ENCODE measurements around the gene TRIM29. TPM values are rescaled to one million over a fixed set of nuclear protein-coding genes. Genes with fewer than 3 reads are reported as not detected.

The TRIM29 gene
- total and polyA plus RNA-seq, 2 of the 4 experiments (the other 2 are of a cell fraction): not detected

- Histone ChIP-seq H4K91ac (ENCODE audit: insufficient read depth, low read depth, low read length) (no peak overlapping the region), H4K5ac (ENCODE audit: low read depth, low read length) (no peak overlapping the region), H3K23ac (ENCODE audit: low read depth, low read length) (no peak overlapping the region), H3K56ac (ENCODE audit: extremely low read depth, insufficient read depth, low read length) (no peak overlapping the region), H2AFZ (replicated peaks; ENCODE audit: low read length, poor library complexity) (no peak overlapping the region), H3K27ac (ENCODE audit: insufficient read depth, low read length) (no peak overlapping the region), H4K8ac (ENCODE audit: low read depth in 2 of 2, low read length in 2 of 2) (no peak overlapping the region), H2BK5ac (ENCODE audit: low read depth, low read length, poor library complexity, severe bottlenecking) (no peak overlapping the region), H2AK5ac (ENCODE audit: low read depth, low read length) (no peak overlapping the region), H3K9me1 (ENCODE audit: insufficient read depth, low read length) (no peaks in the 10 kb centered on the region), H3K18ac (ENCODE audit: low read depth, low read length) (no peak overlapping the region), H3K4ac (ENCODE audit: low read depth, low read length) (no peak overlapping the region), H2BK15ac (ENCODE audit: low read depth, low read length) (no peak overlapping the region), H2BK20ac (ENCODE audit: low read depth, low read length) (no peak overlapping the region), H3K79me1 (ENCODE audit: low read depth in 1 of 2, low read length in 2 of 2) (no peaks in the 10 kb centered on the region), H3K4me1 (ENCODE audit: control insufficient read depth, insufficient read depth, low read length) (no peaks in the 10 kb centered on the region), H3K4me3 (ENCODE audit: insufficient read depth, low read depth, low read length) (no peak overlapping the region), H3K9ac (ENCODE audit: low read depth, low read length) (no peak overlapping the region), H3K27me3 (ENCODE audit: control insufficient read depth, insufficient read depth, low read length) (peaks cover 53% of the 10 kb centered on the region), H2AK9ac (replicated peaks; ENCODE audit: low read depth, low read length, poor library complexity) (no peak overlapping the region), H3K4me2 (ENCODE audit: low read depth, low read length) (no peak overlapping the region), H3K14ac (replicated peaks; ENCODE audit: low read depth, low read length) (no peak overlapping the region), H2BK120ac (ENCODE audit: low read depth, low read length) (no peak overlapping the region), H4K20me1 (ENCODE audit: insufficient read depth, low read length) (no peaks in the 10 kb centered on the region), H3K9me3 (ENCODE audit: control insufficient read depth, insufficient read depth, low read length) (no peaks in the 10 kb centered on the region), H3K36me3 (ENCODE audit: control insufficient read depth, insufficient read depth, low read length) (no peaks in the 10 kb centered on the region)
- TF ChIP-seq POLR2A (IDR thresholded peaks at IDR 0.05; ENCODE audit: low read depth, low read length) (no peak), RCOR1 (IDR thresholded peaks at IDR 0.05; ENCODE audit: insufficient replicate concordance, low read length) (no peak), MXI1 (IDR thresholded peaks at IDR 0.05; ENCODE audit: borderline replicate concordance, low read depth, low read length) (no peak), BHLHE40 (IDR thresholded peaks at IDR 0.05; ENCODE audit: low read depth, low read length) (no peak), MAZ (IDR thresholded peaks at IDR 0.05; ENCODE audit: borderline replicate concordance, low read depth, low read length) (no peak), CHD1 (IDR thresholded peaks at IDR 0.05; ENCODE audit: low read depth, low read length) (no peak), NFE2L2 (IDR thresholded peaks at IDR 0.05; ENCODE audit: low read depth, low read length) (no peak), CEBPB (IDR thresholded peaks at IDR 0.05; ENCODE audit: low read depth, low read length) (no peak), MAFK (IDR thresholded peaks at IDR 0.05; ENCODE audit: low read depth, low read length) (no peak)
- TF ChIP-seq, protein P1, sequence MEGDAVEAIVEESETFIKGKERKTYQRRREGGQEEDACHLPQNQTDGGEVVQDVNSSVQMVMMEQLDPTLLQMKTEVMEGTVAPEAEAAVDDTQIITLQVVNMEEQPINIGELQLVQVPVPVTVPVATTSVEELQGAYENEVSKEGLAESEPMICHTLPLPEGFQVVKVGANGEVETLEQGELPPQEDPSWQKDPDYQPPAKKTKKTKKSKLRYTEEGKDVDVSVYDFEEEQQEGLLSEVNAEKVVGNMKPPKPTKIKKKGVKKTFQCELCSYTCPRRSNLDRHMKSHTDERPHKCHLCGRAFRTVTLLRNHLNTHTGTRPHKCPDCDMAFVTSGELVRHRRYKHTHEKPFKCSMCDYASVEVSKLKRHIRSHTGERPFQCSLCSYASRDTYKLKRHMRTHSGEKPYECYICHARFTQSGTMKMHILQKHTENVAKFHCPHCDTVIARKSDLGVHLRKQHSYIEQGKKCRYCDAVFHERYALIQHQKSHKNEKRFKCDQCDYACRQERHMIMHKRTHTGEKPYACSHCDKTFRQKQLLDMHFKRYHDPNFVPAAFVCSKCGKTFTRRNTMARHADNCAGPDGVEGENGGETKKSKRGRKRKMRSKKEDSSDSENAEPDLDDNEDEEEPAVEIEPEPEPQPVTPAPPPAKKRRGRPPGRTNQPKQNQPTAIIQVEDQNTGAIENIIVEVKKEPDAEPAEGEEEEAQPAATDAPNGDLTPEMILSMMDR (conservative IDR thresholded peaks at IDR 0.05; ENCODE audit: low read depth, low read length): no peak
- DNase-seq: no peak
- BruUV-seq (replicated peaks): no TSS peak
- POLR2A ChIA-PET (ENCODE audit: unreplicated experiment): no interaction called here
- dilution Hi-C loops (cut with HindIII; ENCODE audit: low sequenced_read_pairs, unreplicated experiment): no loop called here
- WGBS, 2 experiments (ENCODE audit: extremely low coverage in 2 of 2, insufficient read length in 1 of 2): 63% methylated on average over 6 of the region's 14 CpGs; no CpG with 5 or more reads in 1 of the 2 experiments
- in situ Hi-C loops (cut with MboI; ENCODE audit: low sequenced_read_pairs): no loop called here
- CTCF ChIA-PET: no interaction called here
- intact Hi-C loops (cut with micrococcal nuclease): no loop called here
- no peak for ATAC-seq (ENCODE audit: low read depth)
Observed at GRCh38 chr11:120134106-120134930, 3.6 kb downstream of the TRIM29 start.

Data from IMR-90 (cell line).